Sciatic nerve (tissue), 2 donors: Measurements from ENCODE around the gene HSPB1. TPM values are rescaled to one million over a fixed set of nuclear protein-coding genes. Genes with fewer than 3 reads are reported as not detected.
"Not testable (repeated sequence)": the region's sequence is repeated elsewhere in the genome, so short reads cannot be mapped to it uniquely, and the experiment has no call there.

Experiments used
- ATAC-seq: fragments of 200-7000 bp; cut with Tn5 transposase; one replicate; pipeline ENCODE4 v1.9.1; 2020; ENCODE audit warnings: mild to moderate bottlenecking, moderate library complexity
- DNase-seq: peaks from one replicate; pipeline ENCODE4 v3.0.0-alpha.2; 2020; ENCODE audit warnings: low spot score
- intact Hi-C: fragments of 100-400 bp; cut with DNase I; formaldehyde crosslinking; loops from one replicate; pipeline ENCODE4 v1.14.2; 2022
- total RNA-seq: library from RNA; stranded (reverse); fragmentation: NEBNext Ultra II Directional; extraction: Animal tissue kit (Norgen Biotek cat#: 25700); gene quantifications from one replicate; pipeline ENCODE4 v1.2.1, GENCODE V29; 2021
- donor health status: DM: no; HTN: no; CAD: no.
- donor health status: DM: no; HTN: no; CAD: no.

The HSPB1 gene
- total RNA-seq, 1 donor from 2014 or later, result 415 TPM

DNA sequence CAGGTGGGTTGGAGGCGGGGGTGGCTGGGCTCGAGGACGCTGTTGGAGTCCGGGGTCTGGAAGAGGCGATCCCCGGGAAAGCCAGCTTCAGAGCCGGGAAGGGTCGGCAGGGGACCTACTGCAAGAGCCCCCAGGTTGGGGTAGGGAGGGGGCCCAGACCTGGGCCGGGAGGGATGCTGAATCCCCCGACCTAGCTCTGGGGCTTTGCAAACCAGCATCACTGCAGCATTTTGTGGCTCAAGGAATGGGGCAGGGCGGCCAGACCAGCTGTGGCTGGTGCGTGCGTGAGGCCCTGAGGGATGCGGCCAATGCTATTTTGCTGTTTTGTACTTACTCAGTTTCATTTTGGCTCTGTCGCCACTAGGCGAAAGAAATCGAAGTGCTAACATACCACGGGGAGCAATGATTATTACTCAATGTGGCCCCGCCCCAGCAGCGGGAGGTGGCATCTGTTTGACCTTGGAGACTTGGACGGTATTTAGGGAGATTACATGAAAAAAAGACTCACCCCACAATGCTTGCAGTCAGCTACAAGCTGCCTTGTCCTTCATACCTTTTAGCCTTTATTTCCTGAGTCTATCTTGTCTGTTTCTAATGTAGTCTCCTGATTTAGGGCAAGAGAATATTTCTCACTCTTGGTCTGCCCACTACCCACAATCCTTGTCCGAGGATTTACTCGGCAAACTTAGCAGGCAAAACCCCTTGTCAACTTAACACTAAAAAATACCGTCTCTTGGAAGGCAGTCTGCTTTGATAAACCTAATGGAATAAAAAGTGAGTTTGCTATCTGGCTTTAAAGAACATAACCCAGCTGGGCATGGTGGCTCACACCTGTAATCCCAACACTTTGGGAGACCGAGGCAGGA is 16.2 kb downstream of the HSPB1 start:
- intact Hi-C loops, result loop anchor here (10.0 kb wide), 1 partner anchor 144 kb away; no protein-coding TSS in a partner anchor
- DNase-seq (peak; percentile 86), ATAC-seq (peak; percentile 74)

DNA sequence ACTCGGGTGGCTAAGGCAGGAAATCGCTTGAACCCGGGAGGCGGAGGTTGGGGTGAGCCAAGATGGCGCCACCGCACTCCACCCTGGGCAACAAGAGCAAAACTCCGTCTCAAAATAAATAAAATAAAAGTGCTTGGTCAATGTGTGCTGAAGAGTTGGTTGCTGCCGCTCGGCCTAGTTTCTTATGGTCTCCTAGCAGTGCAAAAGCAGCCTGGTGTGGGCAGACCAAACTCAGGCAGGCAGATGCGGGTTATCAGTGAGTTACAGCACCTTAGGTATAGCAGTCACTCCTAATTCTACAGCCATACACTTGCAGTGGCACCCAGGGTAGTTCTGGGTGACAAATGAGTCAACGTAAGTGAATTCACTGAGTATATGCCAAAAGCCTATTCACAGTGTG is 22.6 kb downstream of the HSPB1 start:
- intact Hi-C loops, result no loop called here
- DNase-seq, result no peak
- ATAC-seq, result no peak

DNA sequence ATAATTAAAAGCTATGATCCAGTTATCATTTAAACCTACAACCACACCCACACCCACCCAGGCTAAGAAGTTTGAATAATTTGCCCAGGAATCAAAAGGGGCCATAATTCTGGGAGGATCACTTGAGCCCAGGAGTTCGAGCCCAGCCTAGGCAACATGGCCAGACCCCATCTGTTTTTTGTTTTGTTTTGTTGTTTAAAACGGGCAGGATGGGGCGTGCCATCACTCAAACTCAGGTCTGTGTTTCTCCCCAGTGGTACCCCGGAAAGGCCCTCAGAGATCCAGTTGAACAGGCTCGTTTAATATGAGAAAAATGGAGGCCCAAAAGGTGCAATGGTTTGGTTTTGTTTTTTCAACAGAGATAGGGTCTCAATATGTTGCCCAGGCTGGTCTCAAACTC is 23.3 kb downstream of the HSPB1 start:
- DNase-seq (no peak), ATAC-seq (no peak)
- intact Hi-C loops, result no loop called here

DNA sequence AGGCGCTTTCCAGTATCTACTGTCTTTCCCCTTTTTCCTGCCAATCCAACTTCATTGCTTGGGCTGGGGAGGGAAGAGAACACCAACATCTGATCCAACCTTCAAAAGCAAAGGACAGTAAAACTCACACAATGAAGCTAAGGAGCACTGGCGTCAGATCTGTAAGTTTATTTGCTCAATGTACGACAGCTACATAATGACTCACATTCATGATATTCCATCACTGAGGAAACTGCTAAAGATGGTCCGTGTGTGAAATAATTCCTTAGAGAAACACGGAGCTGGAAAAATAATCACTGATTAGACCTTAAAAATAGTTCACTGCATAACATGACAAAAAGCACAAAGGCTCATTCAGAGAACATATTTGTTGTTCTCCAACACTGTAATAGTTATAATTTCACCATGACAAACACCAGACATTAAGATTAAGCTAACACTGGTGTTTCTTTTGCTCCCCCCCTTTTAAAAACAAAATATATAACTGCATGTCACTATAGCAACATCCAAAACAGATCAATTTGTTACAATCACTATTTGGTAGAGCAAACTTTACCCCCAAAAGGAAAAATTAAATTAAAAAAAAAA is 24.3 kb downstream of the HSPB1 start:
- intact Hi-C loops, result no loop called here
- no peak for DNase-seq
- peak; percentile 13 for ATAC-seq

DNA sequence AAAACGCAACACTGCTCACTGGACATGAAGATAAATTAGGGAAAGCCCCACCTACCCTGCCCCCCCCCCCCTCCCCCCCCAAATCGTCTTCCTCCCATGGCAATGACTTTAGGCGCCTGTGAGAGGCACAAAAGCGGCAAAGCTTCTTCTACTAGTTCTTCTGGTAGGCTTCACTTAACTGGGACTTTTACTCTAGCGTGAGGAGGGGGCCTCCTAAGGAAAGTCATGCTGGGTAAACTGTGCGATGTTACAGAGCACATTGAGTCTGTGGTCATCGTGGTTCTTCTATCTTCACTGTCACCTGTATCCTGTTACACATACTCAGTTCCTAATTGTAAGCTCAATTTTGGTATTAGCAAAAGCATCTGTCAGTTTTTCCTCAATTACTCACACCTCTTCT is 25.1 kb downstream of the HSPB1 start:
- ATAC-seq (no peak), DNase-seq (no peak)
- intact Hi-C loops, result no loop called here

DNA sequence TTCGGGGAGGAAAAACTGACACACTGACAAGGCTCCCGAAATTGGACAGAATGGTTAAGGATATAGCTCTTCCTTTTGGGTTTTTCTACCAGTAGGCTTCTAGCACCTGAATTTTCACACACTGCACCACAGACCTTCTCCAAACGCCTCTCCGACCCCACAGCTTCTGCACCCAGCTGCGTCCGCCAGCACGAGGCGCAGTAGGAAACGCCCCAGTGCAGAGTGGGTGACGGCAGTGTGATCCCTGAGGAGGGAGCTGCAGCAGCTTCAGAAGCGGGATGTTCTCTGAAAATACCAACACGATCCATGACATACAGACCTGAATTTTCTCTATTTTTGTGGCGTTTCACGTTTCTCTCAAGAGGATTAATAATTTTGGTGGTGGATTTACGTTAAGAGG is 25.9 kb downstream of the HSPB1 start:
- peak; percentile 40 for ATAC-seq
- intact Hi-C loops, result no loop called here
- no peak for DNase-seq

DNA sequence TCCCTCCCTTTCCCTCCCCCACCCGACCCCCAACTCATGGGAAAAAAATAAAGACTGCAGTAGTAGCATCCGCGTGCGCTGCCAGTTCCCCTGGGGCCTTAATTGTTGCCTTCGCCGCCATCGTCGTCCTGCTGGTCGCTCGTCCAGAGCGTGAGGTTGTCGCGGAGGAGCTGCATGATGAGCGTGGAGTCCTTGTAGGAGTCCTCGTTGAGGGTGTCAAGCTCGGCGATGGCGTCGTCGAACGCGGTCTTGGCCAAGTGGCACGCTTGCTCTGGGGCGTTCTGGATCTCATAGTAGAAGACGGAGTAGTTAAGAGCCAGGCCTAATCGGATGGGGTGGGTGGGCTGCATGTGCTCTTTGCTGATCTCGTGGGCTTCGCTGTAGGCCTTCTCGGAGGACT is 27.0 kb downstream of the HSPB1 start:
- intact Hi-C loops, result no loop called here
- ATAC-seq, result no peak
- no peak for DNase-seq

DNA sequence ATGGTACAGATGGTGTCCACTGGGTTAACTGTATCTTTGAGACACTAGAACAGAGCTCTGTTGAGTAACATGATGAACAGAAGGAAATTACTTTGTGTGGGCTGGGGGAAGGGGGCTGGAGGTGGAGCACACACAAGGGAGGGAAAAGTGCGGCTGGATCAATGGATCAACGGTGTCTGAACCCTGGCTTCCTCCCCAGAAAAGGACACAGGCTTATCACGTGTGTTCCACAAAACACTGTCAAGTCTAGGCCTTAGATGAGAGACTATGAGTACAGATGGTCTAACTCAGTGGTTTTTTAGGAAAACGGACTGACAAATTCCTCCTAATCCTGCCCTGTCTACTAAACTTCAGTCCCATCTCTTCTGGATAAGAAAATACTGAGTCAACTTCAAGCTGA is 27.8 kb downstream of the HSPB1 start:
- ATAC-seq, result no peak
- no peak for DNase-seq
- intact Hi-C loops, result no loop called here

DNA sequence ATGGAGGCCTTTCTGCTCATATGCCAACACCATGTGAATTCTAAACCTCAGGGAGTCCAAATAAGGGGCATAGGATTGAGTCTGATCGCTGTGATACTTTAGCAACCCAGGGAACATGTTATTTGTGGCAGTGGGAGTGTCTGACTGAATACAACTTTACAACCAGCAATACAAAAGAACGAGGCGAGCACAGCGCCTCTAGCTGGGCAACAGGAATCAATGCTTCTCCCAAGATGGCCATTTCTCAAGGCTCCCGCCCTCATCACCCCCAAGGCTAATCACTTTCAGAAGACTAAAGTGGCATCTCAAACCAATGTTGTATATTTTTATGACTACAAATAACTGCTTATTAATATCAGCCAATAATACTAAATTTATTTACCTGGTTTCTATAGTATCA is 28.2 kb downstream of the HSPB1 start:
- no peak for DNase-seq
- intact Hi-C loops, result no loop called here
- ATAC-seq, result no peak

DNA sequence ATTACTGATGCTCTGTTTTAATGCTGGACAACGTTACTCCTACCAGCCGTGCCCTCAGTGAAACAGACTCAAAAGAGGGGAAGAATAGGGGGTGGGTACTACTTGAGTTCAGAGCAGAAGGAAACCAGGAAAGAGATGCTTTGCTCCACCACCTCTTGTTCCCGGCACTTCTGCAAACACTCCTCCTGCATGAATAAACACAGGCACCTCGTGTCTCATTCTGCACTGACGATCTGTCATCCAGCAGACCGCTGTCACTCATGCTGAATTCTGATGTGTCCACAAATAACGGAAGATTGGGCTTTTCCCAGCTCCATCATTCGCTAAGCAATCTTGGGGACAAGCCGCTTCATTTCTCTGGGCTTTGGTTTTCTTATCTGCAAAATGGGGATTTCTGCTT is 29.6 kb downstream of the HSPB1 start:
- intact Hi-C loops, result no loop called here
- DNase-seq, result no peak
- no peak for ATAC-seq

DNA sequence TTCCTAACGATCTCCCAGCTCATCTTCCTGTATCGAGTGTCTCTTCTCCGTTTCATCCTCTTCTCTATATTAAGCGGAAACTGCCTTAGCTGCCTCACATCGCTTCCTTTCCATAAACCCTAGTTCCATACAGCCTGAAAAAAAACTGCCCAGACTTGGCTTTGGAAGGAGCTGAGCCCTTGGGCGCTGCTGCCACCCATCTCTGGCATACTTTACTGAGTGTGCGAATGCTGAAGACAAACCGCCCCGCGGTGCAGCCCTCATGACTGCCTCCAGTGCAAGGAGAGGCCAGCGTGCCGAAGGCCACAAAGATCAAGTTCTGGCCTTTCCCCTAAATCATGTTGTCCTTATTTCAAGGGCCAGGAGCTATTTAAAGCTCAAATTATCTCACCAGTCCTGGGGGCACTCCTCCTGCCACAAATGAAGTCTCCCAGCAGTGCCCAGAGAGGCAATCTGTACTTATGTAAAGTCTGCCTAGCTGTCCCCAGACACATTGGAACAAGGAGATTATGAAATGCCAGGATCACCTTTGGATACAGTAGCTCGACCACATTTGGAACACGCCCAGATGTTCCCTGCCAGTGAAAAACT is 31.1 kb downstream of the HSPB1 start:
- DNase-seq, result no peak
- intact Hi-C loops, result no loop called here
- ATAC-seq, result peak; percentile 71

DNA sequence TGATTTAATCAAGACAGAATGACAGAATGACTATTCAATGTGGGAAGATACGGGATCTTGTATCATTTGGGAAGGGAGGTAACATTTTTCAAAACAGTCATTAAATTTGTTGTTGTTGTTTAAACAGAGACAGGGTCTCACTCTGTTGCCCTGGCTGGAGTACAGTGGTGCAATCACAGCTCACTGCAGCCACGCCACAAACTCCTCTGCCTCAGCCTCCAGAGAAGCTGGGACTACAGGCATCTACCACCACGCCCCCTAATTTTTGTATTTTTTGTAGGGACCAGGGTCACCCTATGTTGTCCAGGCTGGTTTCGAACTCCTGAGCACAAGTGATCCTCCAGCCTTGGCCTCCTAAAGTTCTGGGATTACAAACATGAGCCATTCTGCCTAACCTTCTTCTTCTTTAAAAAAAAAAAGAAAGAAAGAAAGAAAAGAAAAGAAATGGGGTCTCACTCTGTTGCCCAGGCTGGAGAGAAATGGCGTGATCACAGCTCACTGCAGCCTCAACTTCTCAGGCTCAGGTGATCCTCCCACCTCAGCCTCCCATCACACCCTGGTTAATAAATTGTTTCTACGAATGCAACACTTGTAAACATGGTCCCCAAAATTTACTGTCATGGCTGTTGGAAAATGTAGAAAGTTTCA is 32.0 kb downstream of the HSPB1 start:
- ATAC-seq (no peak), DNase-seq (no peak)
- intact Hi-C loops, result no loop called here

DNA sequence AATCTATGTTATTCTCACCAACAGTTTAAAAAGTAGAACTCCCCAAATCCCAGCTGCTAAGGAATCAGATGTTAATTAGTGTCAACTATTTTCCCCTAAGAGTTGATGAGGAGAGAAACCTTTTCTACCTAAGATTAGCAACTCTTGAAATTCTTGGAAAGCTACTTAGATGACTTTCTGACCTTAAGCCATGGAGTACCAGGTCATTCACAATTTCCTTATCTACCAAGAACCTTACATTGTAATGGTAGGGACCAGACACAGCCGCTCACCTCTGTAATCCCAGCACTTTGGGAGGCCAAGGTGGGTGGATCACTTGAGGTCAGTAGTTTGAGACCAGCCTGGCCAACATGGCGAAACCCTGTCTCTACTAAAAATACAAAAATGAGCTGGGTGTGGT is 32.9 kb downstream of the HSPB1 start:
- DNase-seq, ATAC-seq, intact Hi-C loops: not testable (repeated sequence)

DNA sequence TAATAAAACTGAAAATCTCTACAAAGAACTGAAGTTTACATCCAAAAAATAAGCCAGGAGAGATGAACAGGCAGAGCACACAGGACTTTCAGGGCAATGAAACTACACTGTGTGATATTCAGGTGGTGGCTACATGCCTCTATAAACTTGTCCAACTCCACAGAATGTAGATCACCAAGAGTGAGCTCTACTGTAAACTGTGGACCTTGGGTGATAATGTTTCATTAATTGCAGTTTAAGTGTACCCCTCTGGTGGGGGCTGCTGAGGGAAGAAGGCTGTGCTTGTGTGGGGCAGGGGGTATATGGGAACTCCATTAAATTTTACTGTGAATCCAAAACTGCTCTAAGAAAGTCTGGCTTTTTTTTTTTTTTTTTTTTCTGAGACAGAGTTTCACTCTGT is 33.6 kb downstream of the HSPB1 start:
- no peak for ATAC-seq
- intact Hi-C loops, result no loop called here
- DNase-seq, result no peak

DNA sequence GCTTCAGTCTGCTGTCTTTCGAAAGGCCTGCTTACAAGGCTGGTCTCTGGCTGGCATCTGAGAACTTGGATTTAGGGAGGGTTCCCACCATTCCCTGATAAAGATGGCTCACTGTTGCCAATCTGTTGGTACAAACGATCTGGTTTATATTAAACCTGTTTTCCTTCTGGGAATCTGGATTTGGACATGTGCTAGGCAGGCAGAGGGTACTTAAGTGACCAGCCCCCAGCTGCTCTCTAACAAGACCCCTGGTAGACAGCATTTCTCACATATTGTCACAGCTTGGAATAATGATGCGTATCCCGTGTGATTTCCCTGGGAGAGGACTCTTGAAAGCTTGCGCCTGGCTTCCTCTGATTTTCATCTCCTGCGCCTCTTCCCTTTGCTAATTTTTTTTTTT is 34.7 kb downstream of the HSPB1 start:
- intact Hi-C loops, result no loop called here
- DNase-seq, result no peak
- ATAC-seq, result no peak

DNA sequence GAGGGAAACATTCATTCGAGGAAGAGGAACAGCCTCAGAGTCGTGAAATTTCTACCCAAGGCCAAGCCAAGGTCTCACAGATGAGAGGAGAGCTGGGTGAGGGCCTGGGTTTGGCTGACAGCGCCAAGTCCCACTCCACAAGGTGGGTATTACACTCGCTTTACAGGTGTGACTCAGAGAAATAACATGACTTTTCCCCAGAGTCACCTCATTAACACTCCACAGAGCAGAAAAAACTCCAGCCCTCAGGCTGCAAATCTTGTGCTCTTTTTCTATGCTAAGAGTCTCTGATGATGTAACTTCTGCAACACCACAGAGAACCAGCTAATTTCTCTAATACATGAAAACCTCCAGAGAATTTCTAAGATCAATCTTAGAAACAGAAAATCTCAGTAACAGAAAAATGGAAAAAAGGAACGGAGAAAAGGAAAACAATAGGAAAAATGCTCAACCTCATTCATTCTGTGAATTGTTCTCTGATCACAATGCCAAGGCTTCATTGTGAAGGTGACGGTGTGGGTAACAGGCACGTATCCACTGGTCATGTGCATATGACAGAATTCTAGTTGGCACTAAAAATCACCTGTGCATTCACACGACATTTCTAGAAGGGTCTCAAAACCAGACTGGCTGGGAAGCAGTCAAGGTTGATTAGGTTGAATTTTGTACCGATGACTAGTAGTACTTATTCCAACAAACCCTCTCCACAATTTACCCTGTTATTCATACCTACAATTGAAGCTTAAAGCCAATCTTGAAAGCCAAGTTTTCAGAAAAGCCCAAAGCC is 36.0 kb downstream of the HSPB1 start:
- intact Hi-C loops, result no loop called here
- no peak for ATAC-seq
- no peak for DNase-seq

DNA sequence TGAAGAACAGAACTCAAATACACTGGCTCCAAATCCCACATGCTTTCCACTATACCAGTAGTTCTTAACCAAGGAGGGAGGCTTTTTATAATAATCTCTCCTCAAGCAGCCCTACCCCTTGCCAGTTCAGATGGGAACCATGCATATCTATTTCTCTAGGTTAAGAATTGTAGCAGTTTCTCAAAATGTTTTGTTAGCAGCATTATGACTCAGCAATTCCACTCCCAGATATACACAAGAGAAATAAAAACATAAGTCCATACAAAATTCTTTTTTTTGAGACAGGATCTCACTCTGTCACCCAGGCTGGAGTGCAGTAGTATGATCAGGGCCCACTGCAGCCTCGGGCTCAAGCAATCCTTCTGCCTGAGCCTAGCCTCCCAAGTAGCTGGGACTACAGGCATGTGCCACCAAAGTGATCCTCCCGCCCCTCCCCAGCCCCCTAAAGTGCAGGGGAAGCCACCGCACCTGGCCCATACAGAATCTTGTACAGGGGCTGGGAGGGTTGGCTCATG is 38.2 kb downstream of the HSPB1 start:
- intact Hi-C loops, result no loop called here
- peak; percentile 51 for ATAC-seq
- DNase-seq, result no peak

DNA sequence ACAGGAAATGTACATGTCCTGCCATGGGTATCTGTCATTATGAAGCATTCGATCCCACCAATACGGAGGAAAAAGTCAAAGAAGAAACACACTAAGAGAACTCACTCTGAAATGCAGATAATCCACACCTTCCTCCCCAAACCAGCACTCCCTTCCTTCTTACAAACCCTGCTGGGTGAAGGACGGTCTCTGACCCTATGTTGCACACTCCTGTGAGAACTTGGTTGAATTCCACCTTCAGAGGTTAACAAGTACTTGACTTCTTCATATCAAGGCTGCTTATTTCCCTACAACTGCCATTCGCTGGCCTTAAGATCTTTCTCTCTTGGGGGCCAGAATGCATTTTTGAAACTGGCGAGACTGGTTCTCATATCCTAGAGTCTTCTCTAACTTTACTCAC is 39.7 kb downstream of the HSPB1 start:
- no peak for ATAC-seq
- no peak for DNase-seq
- intact Hi-C loops, result no loop called here
